H1 (cell line): ENCODE results near the gene ZBTB16.

Experiments
- CHD1 ChIP-seq: IDR thresholded peaks from 2 replicates; pipeline ENCODE4 v1.6.1; 2012; ENCODE audit warnings: low read depth, low read length, improper control_type of control experiment
- EZH2 ChIP-seq: fragments of 200-600 bp; sonication (generic); IDR thresholded peaks from 2 replicates; pipeline ENCODE4 v1.7.1; 2012; ENCODE audit warnings: low read depth, mild to moderate bottlenecking, moderate library complexity, low read length, inconsistent platforms; ENCODE audit not compliant: severe bottlenecking
- POLR2A ChIP-seq, 2 experiments: IDR thresholded peaks; 1 replicate in 1 of 2; 2 replicates in 1 of 2; pipeline ENCODE4 v1.6.1; 2011; ENCODE audit warnings: low read depth in 2 of 2, low read length in 2 of 2, mild to moderate bottlenecking in 2 of 2; ENCODE audit errors: control extremely low read depth in 1 of 2
- POLR2AphosphoS5 ChIP-seq: IDR thresholded peaks from 2 replicates; pipeline ENCODE4 v1.6.1; 2011; ENCODE audit warnings: low read depth, low read length
- TF ChIP-seq, protein P1 (sequence below), 3 experiments: IDR thresholded peaks; 1 replicate in 2 of 3; 2 replicates in 1 of 3; pipeline versions ENCODE4 v1.5.1 to v1.6.1; 2011; ENCODE audit warnings: low read length in 3 of 3, mild to moderate bottlenecking in 3 of 3, inconsistent platforms in 2 of 3, low read depth in 1 of 3, moderate library complexity in 1 of 3; ENCODE audit not compliant: insufficient read depth in 1 of 3; ENCODE audit errors: control extremely low read depth in 1 of 3

DNA sequence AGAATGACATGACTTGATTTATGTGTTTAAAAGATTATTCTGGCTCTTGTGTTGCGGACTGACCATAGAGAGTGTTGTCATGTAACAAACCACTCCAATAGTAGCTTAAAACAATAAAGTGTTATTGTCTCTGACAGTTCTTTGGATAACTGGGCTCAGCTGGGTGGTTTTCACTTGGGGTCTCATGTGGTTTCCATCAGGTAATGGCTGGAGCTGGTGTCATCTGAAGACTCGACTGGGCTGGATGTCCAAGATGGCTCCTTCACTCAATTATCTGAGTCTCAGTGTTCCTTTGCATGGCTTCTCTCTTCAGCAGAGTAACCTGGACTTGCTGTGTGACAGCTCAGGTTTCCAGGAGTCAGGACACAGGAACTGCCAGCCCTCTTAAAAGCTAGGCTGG lies 132.4 kb downstream of the ZBTB16 start:
- TF ChIP-seq, protein P1, sequence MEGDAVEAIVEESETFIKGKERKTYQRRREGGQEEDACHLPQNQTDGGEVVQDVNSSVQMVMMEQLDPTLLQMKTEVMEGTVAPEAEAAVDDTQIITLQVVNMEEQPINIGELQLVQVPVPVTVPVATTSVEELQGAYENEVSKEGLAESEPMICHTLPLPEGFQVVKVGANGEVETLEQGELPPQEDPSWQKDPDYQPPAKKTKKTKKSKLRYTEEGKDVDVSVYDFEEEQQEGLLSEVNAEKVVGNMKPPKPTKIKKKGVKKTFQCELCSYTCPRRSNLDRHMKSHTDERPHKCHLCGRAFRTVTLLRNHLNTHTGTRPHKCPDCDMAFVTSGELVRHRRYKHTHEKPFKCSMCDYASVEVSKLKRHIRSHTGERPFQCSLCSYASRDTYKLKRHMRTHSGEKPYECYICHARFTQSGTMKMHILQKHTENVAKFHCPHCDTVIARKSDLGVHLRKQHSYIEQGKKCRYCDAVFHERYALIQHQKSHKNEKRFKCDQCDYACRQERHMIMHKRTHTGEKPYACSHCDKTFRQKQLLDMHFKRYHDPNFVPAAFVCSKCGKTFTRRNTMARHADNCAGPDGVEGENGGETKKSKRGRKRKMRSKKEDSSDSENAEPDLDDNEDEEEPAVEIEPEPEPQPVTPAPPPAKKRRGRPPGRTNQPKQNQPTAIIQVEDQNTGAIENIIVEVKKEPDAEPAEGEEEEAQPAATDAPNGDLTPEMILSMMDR (IDR thresholded peaks at IDR 0.05; ENCODE audit: control extremely low read depth in 1 of 3, insufficient read depth in 1 of 3, low read depth in 1 of 3, low read length in 3 of 3): no peak
- TF ChIP-seq EZH2 (no peak), POLR2A (IDR thresholded peaks at IDR 0.05; ENCODE audit: control extremely low read depth in 1 of 2, low read depth in 2 of 2, low read length in 2 of 2) (no peak), CHD1 (no peak), POLR2AphosphoS5 (no peak)
